NCI-H146 (cell line): Measurements from ENCODE around the gene OR5H2.

Experiments
- DNase-seq: peaks from one replicate; lab custom pipeline; 2025; lab: John Stamatoyannopoulos, UW

Gene OR5H2

DNA sequence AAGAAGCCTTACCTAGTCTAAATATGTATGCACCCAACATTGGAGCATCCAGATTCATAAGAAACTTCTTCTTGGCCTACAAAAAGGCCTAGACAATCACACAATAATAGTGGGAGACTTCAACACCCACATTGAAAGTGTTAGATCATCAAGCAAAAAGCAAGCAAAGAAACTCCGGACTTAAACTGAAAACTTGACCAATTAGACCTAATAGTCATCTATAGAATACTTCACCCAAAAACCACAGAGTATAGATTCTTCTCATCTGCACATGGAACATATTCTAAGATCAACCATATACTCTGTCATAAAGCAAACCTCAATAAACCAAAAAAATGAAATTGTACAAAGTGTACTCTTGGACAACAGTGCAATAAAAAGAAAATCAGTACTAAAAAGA is 49.0 kb downstream of the OR5H2 start:
- DNase-seq, result no peak
